Calu3 (cell line): Measurements from ENCODE around the gene DNAJC5G. TPM values are rescaled to one million over a fixed set of nuclear protein-coding genes. Genes with fewer than 3 reads are reported as not detected.

ENCODE experiments used
- BruUV-seq: library from RNA; stranded (reverse); fragments of 400-500 nt; replicated peaks from 2 replicates; lab custom pipeline; 2021; lab: Mats Ljungman, UMichigan
- CTCF ChIA-PET: fragments of 300-600 bp; sonication (Branson Sonifier 250); formaldehyde crosslinking; loops from one replicate; lab custom pipeline; 2022; ENCODE audit warnings: antibody characterized with exemption; lab: Charles Lee
- DNase-seq: peaks from one replicate; pipeline ENCODE4 v3.0.0; 2022
- H3K27ac Mint-ChIP-seq: one replicate; pipeline ENCODE4 v1.8.0; 2022; ENCODE audit warnings: mixed read lengths; ENCODE audit not compliant: unreplicated experiment
- H3K27me3 Mint-ChIP-seq: one replicate; pipeline ENCODE4 v1.8.0; 2022; ENCODE audit warnings: mixed read lengths; ENCODE audit not compliant: unreplicated experiment
- H3K36me3 Mint-ChIP-seq: one replicate; pipeline ENCODE4 v1.8.0; 2022; ENCODE audit warnings: mild to moderate bottlenecking, moderate library complexity, mixed read lengths; ENCODE audit not compliant: insufficient read depth, unreplicated experiment
- H3K4me1 Mint-ChIP-seq: one replicate; pipeline ENCODE4 v1.8.0; 2022; ENCODE audit warnings: mild to moderate bottlenecking, low read depth, mixed read lengths; ENCODE audit not compliant: unreplicated experiment
- H3K4me3 Mint-ChIP-seq: one replicate; pipeline ENCODE4 v1.8.0; 2022; ENCODE audit warnings: mild to moderate bottlenecking, low read depth, moderate library complexity, mixed read lengths; ENCODE audit not compliant: unreplicated experiment
- H3K9me3 Mint-ChIP-seq: one replicate; pipeline ENCODE4 v1.8.0; 2022; ENCODE audit warnings: low read depth, mixed read lengths; ENCODE audit not compliant: unreplicated experiment
- intact Hi-C: fragments of 100-400 bp; cut with micrococcal nuclease; formaldehyde crosslinking; loops from one replicate; pipeline ENCODE4 v1.10.0; 2022; ENCODE audit not compliant: unreplicated experiment
- total RNA-seq: library from RNA; stranded (reverse); gene quantifications from 2 replicates; pipeline ENCODE4 v1.2.3, GENCODE V29; 2022
- TF ChIP-seq, protein P1 (sequence below): fragments of 200-600 bp; IDR thresholded peaks from one replicate; pipeline ENCODE4 v1.8.0; 2022; ENCODE audit warnings: antibody characterized with exemption; ENCODE audit not compliant: unreplicated experiment

DNAJC5G gene
- total RNA-seq, 1 experiment from 2014 or later: not detected

DNA sequence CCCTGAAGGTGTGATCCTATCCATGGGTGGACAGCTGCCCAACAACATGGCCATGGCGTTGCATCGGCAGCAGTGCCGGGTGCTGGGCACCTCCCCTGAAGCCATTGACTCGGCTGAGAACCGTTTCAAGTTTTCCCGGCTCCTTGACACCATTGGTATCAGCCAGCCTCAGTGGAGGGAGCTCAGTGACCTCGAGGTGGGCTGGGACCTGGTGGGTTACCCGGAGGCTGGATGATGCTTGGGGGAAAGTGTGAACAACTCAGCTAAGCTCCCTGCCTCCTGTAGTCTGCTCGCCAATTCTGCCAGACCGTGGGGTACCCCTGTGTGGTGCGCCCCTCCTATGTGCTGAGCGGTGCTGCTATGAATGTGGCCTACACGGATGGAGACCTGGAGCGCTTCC lies 41.9 kb upstream of the DNAJC5G start:
- CTCF ChIA-PET: interaction anchor here (0.6 kb wide), 1 partner anchor 126 kb away, joined by 7 read pairs; no protein-coding TSS in a partner anchor
- Mint-ChIP-seq H3K9me3 (no peaks in the 10 kb centered on the region), H3K36me3 (peaks cover 62% of the 10 kb centered on the region)

DNA sequence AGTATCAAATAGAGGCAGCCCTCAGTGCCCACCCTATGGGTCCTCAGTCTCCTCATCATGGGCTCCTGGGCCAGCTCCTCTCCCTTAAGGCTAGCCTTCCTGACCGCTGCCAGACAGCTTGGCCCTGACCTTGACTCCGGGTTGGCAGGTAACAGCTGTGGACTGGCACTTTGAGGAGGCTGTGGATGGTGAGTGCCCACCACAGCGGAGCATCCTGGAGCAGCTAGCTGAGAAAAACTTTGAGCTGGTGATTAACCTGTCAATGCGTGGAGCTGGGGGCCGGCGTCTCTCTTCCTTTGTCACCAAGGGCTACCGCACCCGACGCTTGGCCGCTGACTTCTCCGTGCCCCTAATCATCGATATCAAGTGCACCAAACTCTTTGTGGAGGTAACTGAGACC lies 39.1 kb upstream of the DNAJC5G start:
- H3K4me1 Mint-ChIP-seq: no peaks in the 10 kb centered on the region

More for the DNA sequence above, 41.9 kb upstream of the DNAJC5G start:
- H3K4me1 Mint-ChIP-seq: no peaks in the 10 kb centered on the region
- intact Hi-C loops: no loop called here
- H3K27me3 Mint-ChIP-seq: no peaks in the 10 kb centered on the region
- H3K4me3 Mint-ChIP-seq: no peak overlapping the region
- no TSS peak for BruUV-seq
- DNase-seq: no peak
- H3K27ac Mint-ChIP-seq: no peak overlapping the region
- TF ChIP-seq, protein P1, sequence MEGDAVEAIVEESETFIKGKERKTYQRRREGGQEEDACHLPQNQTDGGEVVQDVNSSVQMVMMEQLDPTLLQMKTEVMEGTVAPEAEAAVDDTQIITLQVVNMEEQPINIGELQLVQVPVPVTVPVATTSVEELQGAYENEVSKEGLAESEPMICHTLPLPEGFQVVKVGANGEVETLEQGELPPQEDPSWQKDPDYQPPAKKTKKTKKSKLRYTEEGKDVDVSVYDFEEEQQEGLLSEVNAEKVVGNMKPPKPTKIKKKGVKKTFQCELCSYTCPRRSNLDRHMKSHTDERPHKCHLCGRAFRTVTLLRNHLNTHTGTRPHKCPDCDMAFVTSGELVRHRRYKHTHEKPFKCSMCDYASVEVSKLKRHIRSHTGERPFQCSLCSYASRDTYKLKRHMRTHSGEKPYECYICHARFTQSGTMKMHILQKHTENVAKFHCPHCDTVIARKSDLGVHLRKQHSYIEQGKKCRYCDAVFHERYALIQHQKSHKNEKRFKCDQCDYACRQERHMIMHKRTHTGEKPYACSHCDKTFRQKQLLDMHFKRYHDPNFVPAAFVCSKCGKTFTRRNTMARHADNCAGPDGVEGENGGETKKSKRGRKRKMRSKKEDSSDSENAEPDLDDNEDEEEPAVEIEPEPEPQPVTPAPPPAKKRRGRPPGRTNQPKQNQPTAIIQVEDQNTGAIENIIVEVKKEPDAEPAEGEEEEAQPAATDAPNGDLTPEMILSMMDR: no peak

DNA sequence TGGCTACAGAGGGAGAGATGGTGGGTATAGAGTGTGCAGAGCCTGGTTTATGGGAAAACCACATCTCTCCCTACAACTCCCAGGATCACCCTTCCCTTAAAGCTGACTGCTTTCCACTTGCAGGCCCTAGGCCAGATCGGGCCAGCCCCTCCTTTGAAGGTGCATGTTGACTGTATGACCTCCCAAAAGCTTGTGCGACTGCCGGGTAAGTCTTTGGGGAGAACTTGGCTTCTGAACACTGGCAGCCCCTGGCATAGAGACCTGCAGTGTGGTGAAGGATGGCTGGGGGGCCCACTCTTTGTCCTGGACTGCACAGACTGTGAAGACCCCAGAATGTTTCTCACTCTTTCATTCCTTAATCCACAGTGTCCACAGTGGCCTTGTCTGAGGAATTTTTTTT lies 38.6 kb upstream of the DNAJC5G start:
- Mint-ChIP-seq H3K4me1 (no peaks in the 10 kb centered on the region), H3K27ac (no peak overlapping the region), H3K27me3 (no peaks in the 10 kb centered on the region), H3K36me3 (peaks cover 52% of the 10 kb centered on the region), H3K4me3 (no peak overlapping the region), H3K9me3 (no peaks in the 10 kb centered on the region)
- no TSS peak for BruUV-seq
- intact Hi-C loops: no loop called here
- TF ChIP-seq, protein P1: no peak
- no peak for DNase-seq
- CTCF ChIA-PET: no interaction called here

More for the DNA sequence above, 39.1 kb upstream of the DNAJC5G start:
- H3K36me3 Mint-ChIP-seq: peaks cover 54% of the 10 kb centered on the region
- TF ChIP-seq, protein P1: no peak
- H3K4me3 Mint-ChIP-seq: no peak overlapping the region
- no TSS peak for BruUV-seq
- H3K27ac Mint-ChIP-seq: no peak overlapping the region
- H3K27me3 Mint-ChIP-seq: no peaks in the 10 kb centered on the region
- no peaks in the 10 kb centered on the region for H3K9me3 Mint-ChIP-seq
- intact Hi-C loops: no loop called here
- no peak for DNase-seq
- CTCF ChIA-PET: interaction anchor here (0.8 to 1.4 kb wide), 2 partner anchors 10 to 67 kb away, joined by 3 read pairs; no protein-coding TSS in a partner anchor

DNA sequence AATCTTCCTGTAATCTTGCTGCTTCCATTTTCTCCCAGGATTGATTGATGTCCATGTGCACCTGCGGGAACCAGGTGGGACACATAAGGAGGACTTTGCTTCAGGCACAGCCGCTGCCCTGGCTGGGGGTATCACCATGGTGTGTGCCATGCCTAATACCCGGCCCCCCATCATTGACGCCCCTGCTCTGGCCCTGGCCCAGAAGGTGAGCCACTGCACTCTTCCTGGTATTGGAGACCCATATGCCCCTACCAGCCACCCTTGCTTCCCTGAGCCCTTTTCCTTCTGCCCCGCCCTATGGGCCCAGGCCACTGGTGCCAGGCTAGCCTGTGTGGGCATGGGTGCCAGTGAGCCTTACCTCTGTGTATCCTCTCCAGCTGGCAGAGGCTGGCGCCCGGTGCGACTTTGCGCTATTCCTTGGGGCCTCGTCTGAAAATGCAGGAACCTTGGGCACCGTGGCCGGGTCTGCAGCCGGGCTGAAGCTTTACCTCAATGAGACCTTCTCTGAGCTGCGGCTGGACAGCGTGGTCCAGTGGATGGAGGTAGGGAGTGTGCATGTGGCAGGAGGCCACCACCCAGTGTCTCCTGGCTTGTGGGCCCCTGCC lies 37.8 kb upstream of the DNAJC5G start:
- Mint-ChIP-seq H3K27me3 (no peaks in the 10 kb centered on the region), H3K9me3 (no peaks in the 10 kb centered on the region), H3K36me3 (peaks cover 51% of the 10 kb centered on the region), H3K4me3 (no peak overlapping the region), H3K4me1 (no peaks in the 10 kb centered on the region), H3K27ac (no peak overlapping the region)
- CTCF ChIA-PET: no interaction called here
- intact Hi-C loops: no loop called here
- no TSS peak for BruUV-seq
- no peak for DNase-seq
- TF ChIP-seq, protein P1: no peak
